Adrenal gland (tissue), 5 donors: ENCODE results near the gene BRSK2.

Experiments used
- CTCF ChIP-seq, 6 experiments: fragments of 450-650 bp in 4 of 6; fragments of 200-600 bp in 2 of 6; sonication (generic) in 1 of 6; IDR thresholded peaks; 1 replicate in 5 of 6; 2 replicates in 1 of 6; pipeline versions ENCODE4 v1.5.1 to v1.8.0; 2016 to 2021; ENCODE audit warnings: antibody characterized with exemption in 6 of 6, mild to moderate bottlenecking in 2 of 6, moderate library complexity in 1 of 6
- POLR2A ChIP-seq, 2 donors: fragments of 450-650 bp; IDR thresholded peaks; one replicate each; pipeline ENCODE4 v1.6.1; 2017; ENCODE audit warnings: antibody characterized with exemption in 2 of 2, mild to moderate bottlenecking in 2 of 2, moderate library complexity in 1 of 2
- donor health status: DM: no; HTN: no; CAD: no.

GRCh38 chr11:1350086-1350725, 39.5 kb upstream of the BRSK2 start:
- TF ChIP-seq CTCF (IDR thresholded peaks at IDR 0.05) (no peak), POLR2A (IDR thresholded peaks at IDR 0.05) (no peak)
